ENCODE results near the gene SOX8. TPM values are rescaled to one million over a fixed set of nuclear protein-coding genes. Genes with fewer than 3 reads are reported as not detected.

The SOX8 gene
- total RNA-seq, 1 donor from 2014 or later = 0.98 TPM

GRCh38 chr16:1010251-1010650 lies 28.7 kb downstream of the SOX8 start:
- H3K27ac Mint-ChIP-seq (ENCODE audit: unreplicated experiment) = no peak overlapping the region
- FAIRE-seq = no peak

GRCh38 chr16:1010815-1011214 lies 29.2 kb downstream of the SOX8 start:
- H3K9ac ChIP-seq (ENCODE audit: low read length) = no peak overlapping the region
- no peak overlapping the region for H3K4me2 ChIP-seq (ENCODE audit: low read length)
- H3K4me1 Mint-ChIP-seq (ENCODE audit: low read depth, unreplicated experiment) = peaks cover 3% of the 10 kb centered on the region
- no peaks in the 10 kb centered on the region for H3K9me3 Mint-ChIP-seq (ENCODE audit: unreplicated experiment)
- peaks cover 31% of the 10 kb centered on the region for H3K27me3 ChIP-seq (ENCODE audit: insufficient read depth, low read length)
- H3K36me3 ChIP-seq (ENCODE audit: insufficient read depth, low read length) = no peaks in the 10 kb centered on the region
- TF ChIP-seq EZH2 (IDR thresholded peaks at IDR 0.05; ENCODE audit: insufficient read depth, low read length) = no peak
- TF ChIP-seq, protein P1, sequence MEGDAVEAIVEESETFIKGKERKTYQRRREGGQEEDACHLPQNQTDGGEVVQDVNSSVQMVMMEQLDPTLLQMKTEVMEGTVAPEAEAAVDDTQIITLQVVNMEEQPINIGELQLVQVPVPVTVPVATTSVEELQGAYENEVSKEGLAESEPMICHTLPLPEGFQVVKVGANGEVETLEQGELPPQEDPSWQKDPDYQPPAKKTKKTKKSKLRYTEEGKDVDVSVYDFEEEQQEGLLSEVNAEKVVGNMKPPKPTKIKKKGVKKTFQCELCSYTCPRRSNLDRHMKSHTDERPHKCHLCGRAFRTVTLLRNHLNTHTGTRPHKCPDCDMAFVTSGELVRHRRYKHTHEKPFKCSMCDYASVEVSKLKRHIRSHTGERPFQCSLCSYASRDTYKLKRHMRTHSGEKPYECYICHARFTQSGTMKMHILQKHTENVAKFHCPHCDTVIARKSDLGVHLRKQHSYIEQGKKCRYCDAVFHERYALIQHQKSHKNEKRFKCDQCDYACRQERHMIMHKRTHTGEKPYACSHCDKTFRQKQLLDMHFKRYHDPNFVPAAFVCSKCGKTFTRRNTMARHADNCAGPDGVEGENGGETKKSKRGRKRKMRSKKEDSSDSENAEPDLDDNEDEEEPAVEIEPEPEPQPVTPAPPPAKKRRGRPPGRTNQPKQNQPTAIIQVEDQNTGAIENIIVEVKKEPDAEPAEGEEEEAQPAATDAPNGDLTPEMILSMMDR (IDR thresholded peaks at IDR 0.05; ENCODE audit: insufficient read depth, low read depth, low read length) = no peak
- no peak for DNase-seq (ENCODE audit: low read depth)
- no peak overlapping the region for H3K4me3 ChIP-seq (ENCODE audit: insufficient read depth, low read depth, low read length)
- H3K9me3 ChIP-seq (ENCODE audit: insufficient read depth, low read depth, low read length) = no peaks in the 10 kb centered on the region
- H3K27me3 Mint-ChIP-seq (ENCODE audit: low read depth, unreplicated experiment) = peaks cover 44% of the 10 kb centered on the region
- no peaks in the 10 kb centered on the region for H4K20me1 ChIP-seq (ENCODE audit: insufficient read depth, low read length)
- H2AFZ ChIP-seq (ENCODE audit: low read depth, low read length) = no peak overlapping the region
- FAIRE-seq = no peak
- H3K27ac Mint-ChIP-seq (ENCODE audit: unreplicated experiment) = no peak overlapping the region
- H3K36me3 Mint-ChIP-seq (ENCODE audit: low read depth, unreplicated experiment) = no peaks in the 10 kb centered on the region
- no peaks in the 10 kb centered on the region for H3K4me1 ChIP-seq (ENCODE audit: insufficient read depth, low read length)
- H3K27ac ChIP-seq (ENCODE audit: low read depth, low read length) = no peak overlapping the region
- H3K79me2 ChIP-seq (ENCODE audit: insufficient read depth, low read length) = no peaks in the 10 kb centered on the region
- no peak overlapping the region for H3K4me3 Mint-ChIP-seq (ENCODE audit: unreplicated experiment)

More at GRCh38 chr16:1010251-1010650, 28.7 kb downstream of the SOX8 start:
- H3K36me3 ChIP-seq (ENCODE audit: insufficient read depth, low read length) = no peaks in the 10 kb centered on the region
- Mint-ChIP-seq H3K36me3 (ENCODE audit: low read depth, unreplicated experiment) (no peaks in the 10 kb centered on the region), H3K4me1 (ENCODE audit: low read depth, unreplicated experiment) (peaks cover under 1% of the 10 kb centered on the region), H3K9me3 (ENCODE audit: unreplicated experiment) (no peaks in the 10 kb centered on the region), H3K4me3 (ENCODE audit: unreplicated experiment) (no peak overlapping the region), H3K27me3 (ENCODE audit: low read depth, unreplicated experiment) (peaks cover 50% of the 10 kb centered on the region)
- no peaks in the 10 kb centered on the region for H3K79me2 ChIP-seq (ENCODE audit: insufficient read depth, low read length)
- no peak overlapping the region for H2AFZ ChIP-seq (ENCODE audit: low read depth, low read length)
- H3K27me3 ChIP-seq (ENCODE audit: insufficient read depth, low read length) = peaks cover 33% of the 10 kb centered on the region
- H3K9me3 ChIP-seq (ENCODE audit: insufficient read depth, low read depth, low read length) = no peaks in the 10 kb centered on the region
- H3K4me3 ChIP-seq (ENCODE audit: insufficient read depth, low read depth, low read length) = no peak overlapping the region
- no peak overlapping the region for H3K9ac ChIP-seq (ENCODE audit: low read length)
- TF ChIP-seq, protein P1 (IDR thresholded peaks at IDR 0.05; ENCODE audit: insufficient read depth, low read depth, low read length) = no peak
- no peak for TF ChIP-seq EZH2 (IDR thresholded peaks at IDR 0.05; ENCODE audit: insufficient read depth, low read length)
- H3K4me2 ChIP-seq (ENCODE audit: low read length) = no peak overlapping the region
- DNase-seq (ENCODE audit: low read depth) = no peak
- H4K20me1 ChIP-seq (ENCODE audit: insufficient read depth, low read length) = no peaks in the 10 kb centered on the region
- H3K4me1 ChIP-seq (ENCODE audit: insufficient read depth, low read length) = no peaks in the 10 kb centered on the region
- H3K27ac ChIP-seq (ENCODE audit: low read depth, low read length) = no peak overlapping the region

DNA sequence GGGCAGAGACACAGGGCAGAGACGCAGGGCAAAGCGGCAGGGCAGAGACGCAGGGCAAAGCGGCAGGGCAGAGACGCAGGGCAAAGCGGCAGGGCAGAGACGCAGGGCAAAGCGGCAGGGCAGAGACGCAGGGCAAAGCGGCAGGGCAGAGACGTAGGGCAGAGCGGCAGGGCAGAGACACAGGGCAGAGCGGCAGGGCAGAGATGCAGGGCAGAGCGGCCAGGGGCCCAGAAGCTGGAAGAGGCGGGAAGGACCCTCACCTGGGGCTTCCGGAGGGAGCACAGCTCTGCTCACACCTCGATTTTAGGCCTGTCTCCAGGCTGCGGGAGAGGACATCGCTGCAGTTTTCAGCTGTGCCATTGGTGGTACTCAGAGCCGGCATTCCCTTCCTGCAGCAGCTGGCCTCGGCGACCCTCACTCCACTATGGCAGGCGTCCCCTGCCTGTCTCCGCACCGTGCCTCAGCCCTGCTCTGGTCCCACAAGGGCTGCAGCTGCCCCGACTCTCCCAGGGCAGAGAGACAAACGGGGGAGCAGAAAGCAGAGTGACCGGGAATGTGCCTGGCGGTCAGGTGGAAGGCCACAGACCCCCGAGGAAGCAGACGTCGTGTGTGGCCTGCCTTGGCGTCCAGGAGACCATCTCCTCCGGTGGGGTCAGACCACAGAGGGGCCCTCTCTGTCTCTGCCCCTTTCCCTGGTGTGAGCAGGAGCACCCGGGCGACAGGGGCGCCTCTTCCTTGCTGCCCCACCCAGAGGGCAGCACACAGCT lies 29.9 kb downstream of the SOX8 start:
- no peaks in the 10 kb centered on the region for H3K9me3 Mint-ChIP-seq (ENCODE audit: unreplicated experiment)
- no peaks in the 10 kb centered on the region for H3K79me2 ChIP-seq (ENCODE audit: insufficient read depth, low read length)
- H3K36me3 Mint-ChIP-seq (ENCODE audit: low read depth, unreplicated experiment) = no peaks in the 10 kb centered on the region
- no peak overlapping the region for H3K4me3 Mint-ChIP-seq (ENCODE audit: unreplicated experiment)
- H3K27me3 ChIP-seq (ENCODE audit: insufficient read depth, low read length) = peaks cover 30% of the 10 kb centered on the region
- FAIRE-seq (no peak), DNase-seq (ENCODE audit: low read depth) (no peak)
- H4K20me1 ChIP-seq (ENCODE audit: insufficient read depth, low read length) = no peaks in the 10 kb centered on the region
- no peaks in the 10 kb centered on the region for H3K9me3 ChIP-seq (ENCODE audit: insufficient read depth, low read depth, low read length)
- no peak overlapping the region for H3K4me3 ChIP-seq (ENCODE audit: insufficient read depth, low read depth, low read length)
- no peak overlapping the region for H3K27ac ChIP-seq (ENCODE audit: low read depth, low read length)
- no peaks in the 10 kb centered on the region for H3K36me3 ChIP-seq (ENCODE audit: insufficient read depth, low read length)
- H3K4me2 ChIP-seq (ENCODE audit: low read length) = no peak overlapping the region
- H3K27ac Mint-ChIP-seq (ENCODE audit: unreplicated experiment) = no peak overlapping the region
- H3K4me1 Mint-ChIP-seq (ENCODE audit: low read depth, unreplicated experiment) = peaks cover 3% of the 10 kb centered on the region
- peaks cover 39% of the 10 kb centered on the region for H3K27me3 Mint-ChIP-seq (ENCODE audit: low read depth, unreplicated experiment)
- H3K9ac ChIP-seq (ENCODE audit: low read length) = no peak overlapping the region
- no peak for TF ChIP-seq EZH2 (IDR thresholded peaks at IDR 0.05; ENCODE audit: insufficient read depth, low read length)
- TF ChIP-seq, protein P1 (IDR thresholded peaks at IDR 0.05; ENCODE audit: insufficient read depth, low read depth, low read length) = no peak
- no peaks in the 10 kb centered on the region for H3K4me1 ChIP-seq (ENCODE audit: insufficient read depth, low read length)
- H2AFZ ChIP-seq (ENCODE audit: low read depth, low read length) = no peak overlapping the region
